Measurements from ENCODE around the gene TIMP2.
A peak's percentile ranks its signal among the peaks of the same experiment; 100 is the strongest.

The TIMP2 gene

GRCh38 chr17:78933959-78934568 lies 8.9 kb upstream of the TIMP2 start:
- Histone ChIP-seq H3K27me3 (no peaks in the 10 kb centered on the region), H3K4me1 (peaks cover 11 to 43% (median 31%) of the 10 kb centered on the region in 4 donors), H3K4me3 (peak overlapping the region; percentile 25 to 45), H3K36me3 (no peaks in the 10 kb centered on the region), H3K9me3 (no peaks in the 10 kb centered on the region), H3K27ac (peak overlapping the region; percentile 87 to 94)
- DNase-seq = peak; percentile 98 to 99
- TF ChIP-seq CTCF (IDR thresholded peaks at IDR 0.05) = no peak
- intact Hi-C loops (cut with DNase I; ENCODE audit: low total_unique reads) = no loop called here

GRCh38 chr17:78933025-78933958 lies 8.1 kb upstream of the TIMP2 start:
- intact Hi-C loops (cut with DNase I; ENCODE audit: low total_unique reads) = no loop called here
- Histone ChIP-seq H3K36me3 (no peaks in the 10 kb centered on the region), H3K4me1 (peaks cover 11 to 43% (median 31%) of the 10 kb centered on the region in 4 donors), H3K4me3 (peak overlapping the region; percentile 25 to 45), H3K9me3 (no peaks in the 10 kb centered on the region), H3K27me3 (no peaks in the 10 kb centered on the region), H3K27ac (peak overlapping the region; percentile 87 to 94)
- no peak for TF ChIP-seq CTCF (IDR thresholded peaks at IDR 0.05)
- DNase-seq = peak; percentile 78 to 92

- H3K27me3 ChIP-seq = no peaks in the 10 kb centered on the region
- intact Hi-C loops (cut with DNase I; ENCODE audit: low total_unique reads) = no loop called here
- peaks cover 11 to 45% (median 36%) of the 10 kb centered on the region in 4 donors for H3K4me1 ChIP-seq
- no peak for TF ChIP-seq CTCF (IDR thresholded peaks at IDR 0.05)
- no peaks in the 10 kb centered on the region for H3K9me3 ChIP-seq
- H3K36me3 ChIP-seq = no peaks in the 10 kb centered on the region
- DNase-seq = no peak
- H3K4me3 ChIP-seq = no peak overlapping the region
- H3K27ac ChIP-seq = no peak overlapping the region
These were observed 5.0 kb upstream of the TIMP2 start for GRCh38 chr17:78929908-78930775.

- peaks cover 0 to 49% (median 39%) of the 10 kb centered on the region in 4 donors for H3K4me1 ChIP-seq
- intact Hi-C loops (cut with DNase I; ENCODE audit: low total_unique reads) = no loop called here
- no peaks in the 10 kb centered on the region for H3K9me3 ChIP-seq
- TF ChIP-seq CTCF (IDR thresholded peaks at IDR 0.05) = peak in 1 of 2 experiments; percentile 3
- peak overlapping the region; percentile 89 to 91 for H3K4me3 ChIP-seq
- no peaks in the 10 kb centered on the region for H3K27me3 ChIP-seq
- peak overlapping the region; percentile 96 to 98 for H3K27ac ChIP-seq
- peak; percentile 95 for DNase-seq
- no peaks in the 10 kb centered on the region for H3K36me3 ChIP-seq
These were observed 722 bp upstream of the TIMP2 start for GRCh38 chr17:78925662-78926555.
